Jurkat, Clone E6-1 (cell line): ENCODE measurements around the gene ANKRD65.
A peak's percentile ranks its signal among the peaks of the same experiment; 100 is the strongest.
"Not testable (repeated sequence)": the region's sequence is repeated elsewhere in the genome, so short reads cannot be mapped to it uniquely, and the experiment has no call there.

ENCODE experiments used
- DNase-seq: peaks from one replicate; pipeline ENCODE4 v3.0.0-alpha.2; 2011; ENCODE audit warnings: low read depth, low spot score
- H3K4me3 ChIP-seq: 2 replicates; pipeline ENCODE4 v1.5.1; 2011; ENCODE audit warnings: mild to moderate bottlenecking, low read length, control low read depth, moderate library complexity

ANKRD65 gene

DNA sequence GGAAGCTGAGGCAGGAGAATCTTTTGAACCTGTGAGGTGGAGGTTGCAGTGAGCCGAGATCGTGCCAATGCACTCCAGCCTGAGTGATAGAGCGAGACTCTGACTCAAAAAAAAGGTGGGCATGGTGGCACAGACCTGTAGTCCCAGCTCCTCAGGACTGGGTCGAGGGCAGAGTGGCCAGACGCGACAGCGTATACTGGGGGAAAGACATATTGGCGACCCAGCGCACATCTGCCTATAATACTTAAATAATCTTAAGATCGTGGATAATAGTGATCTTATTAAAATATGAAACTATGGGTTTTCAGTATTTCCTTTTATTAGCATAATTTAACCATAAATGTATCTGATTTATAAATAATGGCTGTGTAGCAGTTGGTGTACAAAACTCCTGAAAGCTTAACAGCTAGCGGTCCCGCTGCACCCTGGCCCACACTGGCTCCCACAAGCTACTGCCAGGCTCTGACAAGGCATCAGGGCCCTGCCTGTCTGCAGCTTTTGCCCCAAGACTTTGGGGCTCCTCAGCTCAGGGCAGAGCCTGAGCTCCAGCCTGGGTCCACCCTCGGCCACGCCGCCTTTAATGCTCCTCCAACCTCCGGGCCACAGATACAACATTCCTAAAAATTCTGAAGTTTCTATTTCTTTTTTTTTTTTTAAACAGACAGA lies 43.4 kb downstream of the ANKRD65 start:
- DNase-seq: no peak
- H3K4me3 ChIP-seq: no peak overlapping the region

GRCh38 chr1:1376551-1377226 lies 44.4 kb downstream of the ANKRD65 start:
- H3K4me3 ChIP-seq: peak overlapping the region; percentile 80
- DNase-seq: no peak

DNA sequence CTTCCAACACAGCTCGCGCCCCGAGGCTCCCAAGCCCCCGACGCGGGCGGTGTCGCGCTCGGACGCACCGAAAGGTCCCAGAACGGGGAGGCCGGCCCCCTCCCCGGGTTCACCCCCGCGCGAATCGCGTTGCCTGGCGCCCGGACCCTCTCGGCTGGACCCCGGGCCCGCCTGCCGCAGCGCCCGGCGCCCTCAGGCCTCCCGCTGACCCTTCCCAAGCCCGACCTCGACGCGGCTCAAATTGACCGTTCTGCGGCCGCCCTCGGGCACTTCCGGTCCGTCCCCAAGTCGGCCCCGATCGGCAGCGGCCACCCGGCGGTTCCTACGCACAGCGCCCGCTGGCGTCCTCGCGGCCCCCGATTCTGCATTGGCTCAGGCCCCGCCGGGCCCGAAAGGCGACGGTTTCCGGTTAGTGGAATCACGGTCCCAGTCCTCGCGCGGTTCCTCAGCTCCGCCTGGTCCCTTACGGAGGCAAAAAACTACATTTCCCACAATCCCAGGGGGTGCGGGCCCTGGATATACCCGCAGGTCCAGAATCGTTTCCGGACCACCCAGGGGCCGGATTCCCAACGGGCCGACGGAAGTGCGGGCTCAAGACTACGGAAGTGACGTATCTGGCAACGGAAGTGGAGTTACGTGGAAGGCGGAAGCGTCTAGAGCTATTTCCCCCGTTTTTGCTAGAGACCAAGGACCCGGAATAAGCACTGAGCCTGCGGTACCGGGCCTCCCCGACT lies 46.0 kb downstream of the ANKRD65 start, which contains the start of gene AURKAIP1:
TSS of gene AURKAIP1 (minus strand) at position 279 of the 734 bp plus-strand sequence. CDS start 451 bp downstream, outside the sequence.
- DNase-seq: peak; percentile 99
- H3K4me3 ChIP-seq: peak within 1 kb of the TSS; percentile 80

DNA sequence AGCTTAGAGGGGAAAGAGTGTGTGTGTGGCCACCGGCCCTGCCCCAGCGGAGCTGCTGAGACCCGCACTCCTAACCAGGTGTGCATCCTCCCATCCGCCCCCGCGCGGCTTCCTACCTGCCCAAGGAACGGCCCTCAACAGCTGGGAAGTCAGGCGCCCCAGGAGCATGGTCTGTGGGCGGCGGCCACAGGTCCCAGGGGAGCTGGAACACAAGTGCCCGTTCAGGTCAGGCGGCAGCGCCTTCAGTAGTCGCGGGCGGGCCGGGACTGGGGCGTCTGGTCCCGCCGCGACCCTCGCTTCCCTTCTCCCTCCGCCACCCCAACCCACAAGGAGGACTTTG lies 46.5 kb downstream of the ANKRD65 start:
- no peak for DNase-seq

GRCh38 chr1:1373815-1374588 lies 47.1 kb downstream of the ANKRD65 start:
- no peak for DNase-seq
- H3K4me3 ChIP-seq: peak overlapping the region; percentile 80

More for the DNA sequence above, 46.5 kb downstream of the ANKRD65 start:
- peak overlapping the region; percentile 80 for H3K4me3 ChIP-seq

- DNase-seq: no peak
- no peak overlapping the region for H3K4me3 ChIP-seq
These were observed 47.8 kb downstream of the ANKRD65 start for GRCh38 chr1:1373051-1373814.

GRCh38 chr1:1371746-1372711 lies 49.0 kb downstream of the ANKRD65 start:
- no peak overlapping the region for H3K4me3 ChIP-seq
- DNase-seq: peak; percentile 42

- H3K4me3 ChIP-seq: no peak overlapping the region
These were observed 49.7 kb downstream of the ANKRD65 start for GRCh38 chr1:1371364-1371745.

DNA sequence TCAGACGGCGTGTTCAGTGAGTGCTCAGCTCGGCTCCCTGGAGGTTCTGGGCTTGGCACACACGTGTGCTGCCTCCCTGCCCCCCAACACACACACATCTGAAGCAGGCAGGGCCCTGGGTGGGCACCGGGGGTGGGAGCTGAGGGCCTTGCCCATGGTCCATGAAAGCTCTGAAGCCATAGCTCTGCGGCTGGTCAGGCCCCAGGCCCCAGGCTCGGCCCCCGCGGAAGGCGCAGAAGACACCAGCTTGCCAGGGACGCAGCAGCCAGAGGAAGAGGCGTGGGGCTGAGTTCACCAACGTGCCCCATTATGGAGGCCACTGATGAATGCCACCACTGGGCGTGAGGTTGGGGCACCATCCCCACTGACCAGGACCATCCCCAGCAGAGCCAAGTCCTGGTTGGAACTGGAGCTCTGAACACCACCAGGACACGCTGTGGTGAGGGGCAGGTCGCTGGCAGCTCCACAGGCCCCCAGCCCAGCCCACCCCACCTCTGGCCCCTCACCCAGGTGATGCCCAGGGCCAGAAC lies 50.2 kb downstream of the ANKRD65 start:
- no peak overlapping the region for H3K4me3 ChIP-seq
- DNase-seq: no peak

More at GRCh38 chr1:1371364-1371745, 49.7 kb downstream of the ANKRD65 start:
- DNase-seq: peak; percentile 84

GRCh38 chr1:1370094-1370493 lies 51.0 kb downstream of the ANKRD65 start:
- DNase-seq, H3K4me3 ChIP-seq: not testable (repeated sequence)
